DOHH2 (cell line): ENCODE measurements around the gene ING4.

Experiments used
- H3F3A ChIP-seq: fragments of 200-600 bp; sonication (generic), shearing (Covaris generic); 2 replicates; pipeline ENCODE4 v1.6.0; 2016; ENCODE audit warnings: antibody characterized with exemption, mild to moderate bottlenecking; ENCODE audit not compliant: control insufficient read depth, insufficient read depth
- H3K27ac ChIP-seq: fragments of 200-600 bp; sonication (generic); 2 replicates; pipeline ENCODE4 v1.5.1; 2014; ENCODE audit warnings: low read depth, mild to moderate bottlenecking, low read length, moderate library complexity
- H3K27me3 ChIP-seq: fragments of 200-600 bp; sonication (generic); 2 replicates; pipeline ENCODE4 v1.6.1; 2014; ENCODE audit warnings: mild to moderate bottlenecking, low read length, mixed read lengths; ENCODE audit not compliant: control insufficient read depth
- H3K36me3 ChIP-seq: fragments of 200-600 bp; sonication (generic); 2 replicates; pipeline ENCODE4 v1.6.1; 2014; ENCODE audit warnings: mild to moderate bottlenecking, low read length, moderate library complexity, mixed read lengths; ENCODE audit not compliant: control insufficient read depth
- H3K4me1 ChIP-seq: fragments of 200-600 bp; sonication (generic); 2 replicates; pipeline ENCODE4 v1.6.1; 2014; ENCODE audit warnings: mild to moderate bottlenecking, low read length, mixed read lengths; ENCODE audit not compliant: control insufficient read depth
- H3K4me2 ChIP-seq: fragments of 200-600 bp; sonication (generic); 2 replicates; pipeline ENCODE4 v1.6.0; 2014; ENCODE audit warnings: mild to moderate bottlenecking, low read length, moderate library complexity
- H3K4me3 ChIP-seq: fragments of 200-600 bp; sonication (generic); 2 replicates; pipeline ENCODE4 v1.5.1; 2014; ENCODE audit warnings: mild to moderate bottlenecking, low read length, mixed read lengths
- H3K79me2 ChIP-seq: fragments of 200-600 bp; sonication (generic); 2 replicates; pipeline ENCODE4 v1.6.1; 2014; ENCODE audit warnings: mild to moderate bottlenecking, low read length, mixed read lengths; ENCODE audit not compliant: control insufficient read depth
- H3K9me2 ChIP-seq: fragments of 200-600 bp; sonication (generic); replicated peaks from 2 replicates; pipeline ENCODE4 v1.6.1; 2014; ENCODE audit warnings: mild to moderate bottlenecking, low read length, mixed read lengths; ENCODE audit not compliant: control insufficient read depth
- H3K9me3 ChIP-seq: fragments of 200-600 bp; sonication (generic); 2 replicates; pipeline ENCODE4 v1.6.1; 2014; ENCODE audit warnings: antibody characterized with exemption, low read length, mixed read lengths; ENCODE audit not compliant: control insufficient read depth, insufficient read depth
- H4K20me1 ChIP-seq: fragments of 200-600 bp; sonication (generic); 2 replicates; pipeline ENCODE4 v1.6.0; 2014; ENCODE audit warnings: low read depth, mild to moderate bottlenecking, antibody characterized with exemption, low read length, moderate library complexity; ENCODE audit not compliant: control insufficient read depth, insufficient read depth
- CTCF ChIP-seq: fragments of 200-600 bp; sonication (generic); IDR thresholded peaks from one replicate; pipeline ENCODE4 v1.5.1; 2014; ENCODE audit warnings: antibody characterized with exemption, mild to moderate bottlenecking, low read depth, low read length; ENCODE audit not compliant: poor library complexity, severe bottlenecking
- EZH2phosphoT487 ChIP-seq: fragments of 200-600 bp; sonication (generic); IDR thresholded peaks from 2 replicates; pipeline ENCODE4 v1.6.1; 2017; ENCODE audit warnings: borderline replicate concordance, mild to moderate bottlenecking, antibody characterized with exemption, low read length, moderate library complexity, mixed read lengths

ING4 gene

GRCh38 chr12:6684609-6685008, 21.7 kb upstream of the ING4 start:
- Histone ChIP-seq H3K36me3 (peaks cover 72% of the 10 kb centered on the region), H3F3A (peaks cover 11% of the 10 kb centered on the region), H4K20me1 (peaks cover 7% of the 10 kb centered on the region), H3K27me3 (no peaks in the 10 kb centered on the region), H3K9me3 (no peaks in the 10 kb centered on the region), H3K27ac (no peak overlapping the region), H3K4me3 (no peak overlapping the region), H3K4me1 (peaks cover 45% of the 10 kb centered on the region), H3K4me2 (no peak overlapping the region), H3K9me2 (no peaks in the 10 kb centered on the region), H3K79me2 (peaks cover 95% of the 10 kb centered on the region)
- TF ChIP-seq EZH2phosphoT487, result no peak
- TF ChIP-seq CTCF, result peak; percentile 84

- no peaks in the 10 kb centered on the region for H3K27me3 ChIP-seq
- no peak overlapping the region for H3K4me2 ChIP-seq
- peaks cover 44% of the 10 kb centered on the region for H3K79me2 ChIP-seq
- TF ChIP-seq CTCF, result no peak
- TF ChIP-seq EZH2phosphoT487, result no peak
- H3K36me3 ChIP-seq, result peaks cover 93% of the 10 kb centered on the region
- no peak overlapping the region for H3K27ac ChIP-seq
- no peaks in the 10 kb centered on the region for H3K9me2 ChIP-seq
- no peak overlapping the region for H3K4me3 ChIP-seq
- no peaks in the 10 kb centered on the region for H3K9me3 ChIP-seq
- no peaks in the 10 kb centered on the region for H4K20me1 ChIP-seq
- H3K4me1 ChIP-seq, result peaks cover 17% of the 10 kb centered on the region
- H3F3A ChIP-seq, result no peaks in the 10 kb centered on the region
These were observed 14.0 kb upstream of the ING4 start for GRCh38 chr12:6676962-6677361.

GRCh38 chr12:6672143-6672542, 9.2 kb upstream of the ING4 start:
- Histone ChIP-seq H3K4me3 (no peak overlapping the region), H3K9me2 (no peaks in the 10 kb centered on the region), H3K36me3 (peaks cover 100% of the 10 kb centered on the region), H3K4me2 (no peak overlapping the region), H3K79me2 (peaks cover 10% of the 10 kb centered on the region), H3K27ac (no peak overlapping the region), H4K20me1 (no peaks in the 10 kb centered on the region), H3K9me3 (no peaks in the 10 kb centered on the region), H3K27me3 (no peaks in the 10 kb centered on the region), H3K4me1 (peaks cover under 1% of the 10 kb centered on the region; the same call in 1 of the 2 replicates), H3F3A (peaks cover 4% of the 10 kb centered on the region)
- no peak for TF ChIP-seq EZH2phosphoT487

GRCh38 chr12:6667559-6668210, 4.8 kb upstream of the ING4 start:
- Histone ChIP-seq H3K4me1 (peaks cover 10% of the 10 kb centered on the region), H3K4me2 (no peak overlapping the region), H3F3A (peaks cover 19% of the 10 kb centered on the region), H3K79me2 (peaks cover 2% of the 10 kb centered on the region), H3K27me3 (no peaks in the 10 kb centered on the region), H3K4me3 (no peak overlapping the region), H3K9me3 (no peaks in the 10 kb centered on the region), H3K27ac (no peak overlapping the region), H4K20me1 (no peaks in the 10 kb centered on the region), H3K36me3 (peaks cover 65% of the 10 kb centered on the region), H3K9me2 (no peaks in the 10 kb centered on the region)
- TF ChIP-seq CTCF (peak; percentile 43), EZH2phosphoT487 (no peak)
